HUES64 (cell line): ENCODE data around the gene LRTM1.
A peak's percentile ranks its signal among the peaks of the same experiment; 100 is the strongest.

Experiments
- H3K27ac ChIP-seq: 2 replicates; pipeline ENCODE4 v1.7.0; 2013; ENCODE audit warnings: low read depth, low read length, inconsistent platforms
- H3K27me3 ChIP-seq: 2 replicates; pipeline ENCODE4 v1.6.1; 2013; ENCODE audit warnings: mild to moderate bottlenecking, low read length; ENCODE audit not compliant: insufficient read depth
- H3K36me3 ChIP-seq: 2 replicates; pipeline ENCODE4 v1.6.1; 2013; ENCODE audit warnings: mild to moderate bottlenecking, low read length; ENCODE audit not compliant: insufficient read depth
- H3K4me1 ChIP-seq: 2 replicates; pipeline ENCODE4 v1.6.1; 2013; ENCODE audit warnings: mild to moderate bottlenecking, low read length, moderate library complexity; ENCODE audit not compliant: insufficient read depth
- H3K4me3 ChIP-seq: 2 replicates; pipeline ENCODE4 v1.5.1; 2013; ENCODE audit warnings: mild to moderate bottlenecking, low read length, moderate library complexity
- H3K9ac ChIP-seq: 2 replicates; pipeline ENCODE4 v1.6.1; 2013; ENCODE audit warnings: mild to moderate bottlenecking, low read depth, low read length
- H3K9me3 ChIP-seq: 2 replicates; pipeline ENCODE4 v1.6.1; 2013; ENCODE audit warnings: low read depth, low read length; ENCODE audit not compliant: insufficient read depth
- WGBS: fragments of 150-250, 120-280 bp; methylation state at CpG from one replicate; pipeline ENCODE4 v1.1.7; 2013; ENCODE audit warnings: missing lambda C conversion rate; 5-methylcytosine and 5-hydroxymethylcytosine counted together

The LRTM1 gene

DNA sequence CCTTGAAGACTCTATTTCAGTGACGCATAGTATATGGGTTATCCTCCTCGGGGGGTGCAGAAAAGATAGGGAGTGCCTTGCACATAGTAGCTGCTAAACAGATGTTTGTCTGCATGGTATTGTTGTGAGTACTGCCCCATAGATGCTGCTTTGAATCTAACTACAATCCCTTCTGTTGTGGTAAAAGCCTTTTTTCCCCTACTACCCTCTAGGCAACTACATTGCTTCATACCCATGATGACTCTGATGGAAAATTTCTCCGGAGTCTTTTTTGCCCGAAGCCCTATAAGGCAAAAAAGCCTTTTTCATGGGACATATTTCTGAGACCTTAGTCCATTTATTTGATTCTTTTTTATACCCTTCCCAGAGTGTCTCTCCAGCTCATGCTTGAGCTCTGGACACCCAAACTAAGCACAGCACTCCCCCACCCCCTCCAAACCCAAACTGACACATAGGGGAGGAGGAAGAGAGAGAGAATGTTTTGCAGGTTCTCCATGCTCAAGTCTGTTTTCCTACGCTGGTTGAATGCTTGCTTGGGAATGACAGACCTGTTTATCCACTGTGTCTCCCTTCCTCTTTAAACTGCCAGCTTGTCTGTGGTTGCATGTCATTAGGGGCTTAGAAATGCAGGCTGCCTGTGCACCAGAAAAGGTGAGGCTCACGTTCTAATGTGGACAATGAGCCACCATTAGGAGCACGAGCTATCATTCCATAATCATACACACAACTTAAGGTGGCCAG is 52.9 kb downstream of the LRTM1 start:
- H3K9me3 ChIP-seq, result no peaks in the 10 kb centered on the region

DNA sequence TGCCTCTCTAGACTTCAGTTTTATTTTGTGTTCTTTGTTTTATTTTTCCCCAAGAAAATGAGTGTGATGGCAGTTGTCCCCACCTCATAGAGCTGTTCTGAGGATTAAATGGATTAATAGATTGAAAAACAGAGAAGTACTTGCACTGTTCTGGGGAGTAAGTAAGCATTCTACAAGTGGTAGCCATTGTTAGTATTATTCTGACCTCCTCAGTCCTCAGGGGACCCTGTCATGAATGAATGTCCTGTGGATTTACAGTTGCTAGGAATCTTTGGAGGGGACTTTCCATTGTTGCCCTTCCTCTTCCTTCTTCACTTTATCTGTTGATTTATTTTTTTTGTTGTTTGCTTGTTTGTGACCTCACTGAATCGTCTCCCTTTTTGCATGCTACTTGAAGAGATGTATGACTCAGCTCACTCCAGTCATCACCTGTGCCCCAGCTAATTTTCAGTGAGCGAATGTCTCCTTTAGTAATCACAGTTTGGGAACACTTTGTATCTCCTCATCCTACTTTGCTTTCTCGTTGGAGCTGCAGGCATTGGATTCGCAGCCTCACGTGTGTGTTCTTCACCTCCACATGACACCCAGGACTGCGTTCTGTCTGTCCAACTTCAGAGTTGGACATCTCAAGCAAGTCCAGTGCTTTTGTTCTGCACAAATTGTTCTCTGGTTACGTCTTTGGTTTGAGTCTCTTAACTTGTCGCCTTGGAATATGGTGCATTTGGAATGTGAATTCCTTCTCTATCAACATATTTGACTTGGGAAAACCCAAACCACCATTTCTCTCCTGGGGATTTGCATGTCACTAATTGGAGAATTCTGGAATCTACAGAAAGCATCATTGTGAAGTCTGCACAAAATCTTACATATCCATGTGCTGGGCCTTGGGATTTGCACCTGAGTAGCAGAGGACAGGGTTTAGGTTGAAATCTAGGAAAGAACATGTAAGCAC is 54.5 kb downstream of the LRTM1 start:
- H3K27me3 ChIP-seq, result no peaks in the 10 kb centered on the region
- H3K9ac ChIP-seq, result no peak overlapping the region
- no peak overlapping the region for H3K4me3 ChIP-seq
- no peaks in the 10 kb centered on the region for H3K9me3 ChIP-seq
- peak overlapping the region; percentile 19; the same call in 1 of the 2 replicates for H3K27ac ChIP-seq
- 78% methylated on average over 7 of the region's 8 CpGs for WGBS
- peaks cover 17% of the 10 kb centered on the region; the same call in 1 of the 2 replicates for H3K4me1 ChIP-seq
- no peaks in the 10 kb centered on the region for H3K36me3 ChIP-seq

More for the DNA sequence above, 52.9 kb downstream of the LRTM1 start:
- Histone ChIP-seq H3K4me1 (peaks cover 22% of the 10 kb centered on the region; the same call in 1 of the 2 replicates), H3K36me3 (no peaks in the 10 kb centered on the region), H3K9ac (no peak overlapping the region), H3K4me3 (no peak overlapping the region), H3K27me3 (no peaks in the 10 kb centered on the region), H3K27ac (no peak overlapping the region)
- WGBS, result 90% methylated on average over 7 of the region's 7 CpGs

DNA sequence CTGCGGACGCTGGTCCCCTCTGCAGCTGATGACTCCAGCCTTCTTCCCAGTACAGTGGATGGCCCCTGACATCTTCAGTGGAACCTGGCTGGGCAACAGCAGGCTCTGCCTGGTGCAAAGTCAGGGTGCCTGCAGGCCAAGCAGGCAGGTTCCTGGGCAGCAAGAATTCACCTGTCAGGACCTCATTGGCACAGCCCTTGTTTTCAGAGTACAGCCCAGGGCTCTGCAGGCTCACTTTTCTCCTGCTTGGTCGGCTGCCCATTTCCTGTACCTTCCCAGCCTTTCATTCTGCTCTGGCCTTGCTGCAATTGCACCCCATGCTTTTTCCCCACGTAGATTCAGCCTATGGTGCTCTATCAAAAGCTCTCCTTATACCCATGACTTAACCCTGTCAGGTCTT is 56.0 kb downstream of the LRTM1 start:
- H3K4me3 ChIP-seq, result no peak overlapping the region
- no peaks in the 10 kb centered on the region for H3K36me3 ChIP-seq
- no peak overlapping the region for H3K27ac ChIP-seq
- WGBS, result 94% methylated on average over 4 of the region's 4 CpGs
- H3K4me1 ChIP-seq, result peaks cover 12% of the 10 kb centered on the region; the same call in 1 of the 2 replicates
- H3K9ac ChIP-seq, result no peak overlapping the region
- H3K9me3 ChIP-seq, result no peaks in the 10 kb centered on the region
- H3K27me3 ChIP-seq, result no peaks in the 10 kb centered on the region

DNA sequence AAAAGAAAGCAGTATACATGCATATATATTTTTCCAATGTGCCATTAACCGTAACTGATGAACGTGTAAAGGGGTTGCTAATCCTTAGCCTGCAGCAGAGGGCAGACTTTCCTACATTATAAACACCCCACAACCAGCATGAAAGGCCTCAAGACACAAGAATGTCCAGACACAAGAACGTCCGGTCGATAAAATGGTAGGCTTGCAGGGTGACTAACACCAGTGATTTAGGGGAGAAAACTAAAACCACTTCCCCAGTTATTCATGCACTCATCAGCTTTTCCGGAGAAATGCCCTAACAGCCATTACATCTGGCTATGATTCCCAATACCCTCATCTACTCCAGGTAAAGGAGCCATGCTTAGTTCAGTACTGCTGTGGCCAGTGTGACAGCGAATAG is 57.4 kb downstream of the LRTM1 start:
- peaks cover 12% of the 10 kb centered on the region; the same call in 1 of the 2 replicates for H3K4me1 ChIP-seq
- H3K9me3 ChIP-seq, result no peaks in the 10 kb centered on the region
- H3K4me3 ChIP-seq, result no peak overlapping the region
- no peaks in the 10 kb centered on the region for H3K36me3 ChIP-seq
- 79% methylated on average over 7 of the region's 7 CpGs for WGBS
- no peak overlapping the region for H3K27ac ChIP-seq
- H3K9ac ChIP-seq, result no peak overlapping the region
- H3K27me3 ChIP-seq, result no peaks in the 10 kb centered on the region
